ENCODE measurements around the gene POU3F1.
A peak's percentile ranks its signal among the peaks of the same experiment; 100 is the strongest.

POU3F1 gene

DNA sequence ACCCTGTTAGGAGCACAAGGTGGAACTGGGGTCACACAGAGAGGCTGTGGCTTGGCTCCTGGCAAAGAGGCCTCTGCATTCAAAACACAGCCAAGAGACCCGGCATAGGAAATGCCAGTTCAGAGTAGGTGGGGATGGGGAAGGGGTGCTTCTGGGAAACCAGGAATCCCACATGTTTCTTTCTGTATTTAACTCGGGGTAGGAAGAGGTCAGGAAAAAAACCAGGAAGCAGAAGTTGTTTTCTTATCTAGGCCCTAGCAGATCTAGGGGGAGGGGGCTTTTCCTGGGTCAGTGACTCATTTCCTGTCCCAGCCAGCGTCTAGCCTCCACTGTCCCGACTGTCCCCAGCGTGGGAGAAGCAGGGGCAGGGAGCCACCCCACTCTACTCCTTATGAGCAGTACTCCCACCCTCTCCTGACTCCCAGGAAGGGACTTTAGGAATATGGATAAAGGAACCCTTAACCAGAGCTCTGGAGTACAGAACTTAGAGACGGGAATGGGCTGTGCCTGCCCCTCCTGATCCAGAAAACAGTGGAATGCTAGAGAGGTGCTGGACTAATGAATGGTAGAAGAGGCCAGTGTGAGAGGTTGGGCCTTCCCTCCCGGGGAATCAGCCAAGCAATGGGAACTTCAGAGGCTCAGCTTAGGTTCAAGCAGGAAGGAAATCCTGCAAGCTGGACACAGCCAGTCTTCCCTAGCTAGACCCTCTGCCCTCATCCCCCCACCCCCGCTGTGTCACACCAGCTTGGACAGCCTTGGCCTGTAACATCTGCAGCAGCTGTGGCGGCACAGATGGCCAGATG is 47.0 kb downstream of the POU3F1 start:
- POLR2A ChIA-PET, result interaction anchor here (0.5 to 6.3 kb wide), 5 partner anchors 8 to 997 kb away, joined by 3 to 44 read pairs (median 3); partner anchors contain the start of genes MTF1, SF3A3 and UTP11
- no peak overlapping the region for H3K4me3 ChIP-seq (ENCODE audit: low read depth, low read length)
- CTCF ChIA-PET, result interaction anchor here (1.4 to 2.2 kb wide), 3 partner anchors 9 to 836 kb away, joined by 3 to 21 read pairs (median 4); partner anchors contain the start of gene SF3A3
- peaks cover 0 to 44% of the 10 kb centered on the region in 2 experiments; a peak in 1 of 3 replicates for H3K36me3 ChIP-seq (ENCODE audit: control insufficient read depth in 2 of 2, insufficient read depth in 1 of 2, low read length in 2 of 2)
- peaks cover 21% of the 10 kb centered on the region for H3K4me1 ChIP-seq (ENCODE audit: control insufficient read depth, insufficient read depth, low read length)
- TF ChIP-seq ZNF747 (tag by site-specific recombination; IDR thresholded peaks at IDR 0.05), result no peak
- no peak for TF ChIP-seq BCL11A (tag by site-specific recombination; IDR thresholded peaks at IDR 0.05; ENCODE audit: low read depth)
- TF ChIP-seq GLIS2 (tag by site-specific recombination; IDR thresholded peaks at IDR 0.05), result peak; percentile 9; the same call in 1 of the 2 replicates
- 0 out of 2 replicates have a peak, but pooled peaks have one; percentile 63 for TF ChIP-seq IKZF3 (tag by site-specific recombination; IDR thresholded peaks at IDR 0.05)
- TF ChIP-seq ZNF670 (tag by site-specific recombination; IDR thresholded peaks at IDR 0.05; ENCODE audit: low read depth), result no peak
- TF ChIP-seq ZBTB10 (tag by site-specific recombination; IDR thresholded peaks at IDR 0.05), result no peak
- TF ChIP-seq ZNF621 (tag by site-specific recombination; IDR thresholded peaks at IDR 0.05), result no peak
- TF ChIP-seq PATZ1 (tag by site-specific recombination; IDR thresholded peaks at IDR 0.05), result peak; percentile 46
- TF ChIP-seq ZSCAN16 (tag by site-specific recombination; IDR thresholded peaks at IDR 0.05), result no peak
- TF ChIP-seq ZNF394 (tag by site-specific recombination; IDR thresholded peaks at IDR 0.05; ENCODE audit: borderline replicate concordance), result peak; percentile 69
- TF ChIP-seq ZNF501 (tag by site-specific recombination; IDR thresholded peaks at IDR 0.05), result no peak
- TF ChIP-seq ZFHX2 (tag by site-specific recombination; conservative IDR thresholded peaks at IDR 0.05), result peak; percentile 79
- TF ChIP-seq ZNF76 (tag by site-specific recombination; IDR thresholded peaks at IDR 0.05; ENCODE audit: borderline replicate concordance, low read depth), result peak; percentile 77
- no peak for TF ChIP-seq ZNF585B (tag by site-specific recombination; IDR thresholded peaks at IDR 0.05)
- peak; percentile 28; the same call in 1 of the 2 replicates for TF ChIP-seq SP2 (tag by site-specific recombination; IDR thresholded peaks at IDR 0.05)
- TF ChIP-seq EGR2 (tag by site-specific recombination; IDR thresholded peaks at IDR 0.05; ENCODE audit: low read depth), result peak; percentile 69
- peak; percentile 68; the same call in 1 of the 2 replicates for TF ChIP-seq ZNF600 (tag by site-specific recombination; IDR thresholded peaks at IDR 0.05)
- H3K27ac ChIP-seq (ENCODE audit: extremely low read depth, low read depth, low read length), result peak overlapping the region; percentile 40; the same call in 1 of the 2 replicates
- no peaks in the 10 kb centered on the region for H3K9me3 ChIP-seq (ENCODE audit: control insufficient read depth, insufficient read depth, low read depth, low read length)

- Histone ChIP-seq H3K27ac (ENCODE audit: extremely low read depth, low read depth, low read length) (no peak overlapping the region), H3K4me3 (ENCODE audit: low read depth, low read length) (no peak overlapping the region), H3K36me3 (ENCODE audit: control insufficient read depth in 2 of 2, insufficient read depth in 1 of 2, low read length in 2 of 2) (peaks cover 0 to 45% of the 10 kb centered on the region in 2 experiments; a peak in 1 of 3 replicates), H3K9me3 (ENCODE audit: control insufficient read depth, insufficient read depth, low read depth, low read length) (no peaks in the 10 kb centered on the region), H3K4me1 (ENCODE audit: control insufficient read depth, insufficient read depth, low read length) (peaks cover 17% of the 10 kb centered on the region)
- POLR2A ChIA-PET, result interaction anchor here (1.2 to 6.3 kb wide), 2 partner anchors 7 to 14 kb away, joined by 3 to 44 read pairs; partner anchors contain the start of gene UTP11
- CTCF ChIA-PET, result interaction anchor here (1.4 to 2.2 kb wide), 2 partner anchors 8 to 836 kb away, joined by 3 to 21 read pairs; partner anchors contain the start of gene SF3A3
- no peak for TF ChIP-seq ZNF521 (tag by site-specific recombination; IDR thresholded peaks at IDR 0.05)
Observed at GRCh38 chr1:37998913-37999429, 47.6 kb downstream of the POU3F1 start.
